NCI-H2196 treated with DMSO at 0.1 percent for 48 hours (cell line): Measurements from ENCODE around the gene SPNS2.

ENCODE experiments used
- DNase-seq: peaks from one replicate; lab custom pipeline; 2025; ENCODE audit not compliant: unreplicated experiment; lab: John Stamatoyannopoulos, UW

The SPNS2 gene

DNA sequence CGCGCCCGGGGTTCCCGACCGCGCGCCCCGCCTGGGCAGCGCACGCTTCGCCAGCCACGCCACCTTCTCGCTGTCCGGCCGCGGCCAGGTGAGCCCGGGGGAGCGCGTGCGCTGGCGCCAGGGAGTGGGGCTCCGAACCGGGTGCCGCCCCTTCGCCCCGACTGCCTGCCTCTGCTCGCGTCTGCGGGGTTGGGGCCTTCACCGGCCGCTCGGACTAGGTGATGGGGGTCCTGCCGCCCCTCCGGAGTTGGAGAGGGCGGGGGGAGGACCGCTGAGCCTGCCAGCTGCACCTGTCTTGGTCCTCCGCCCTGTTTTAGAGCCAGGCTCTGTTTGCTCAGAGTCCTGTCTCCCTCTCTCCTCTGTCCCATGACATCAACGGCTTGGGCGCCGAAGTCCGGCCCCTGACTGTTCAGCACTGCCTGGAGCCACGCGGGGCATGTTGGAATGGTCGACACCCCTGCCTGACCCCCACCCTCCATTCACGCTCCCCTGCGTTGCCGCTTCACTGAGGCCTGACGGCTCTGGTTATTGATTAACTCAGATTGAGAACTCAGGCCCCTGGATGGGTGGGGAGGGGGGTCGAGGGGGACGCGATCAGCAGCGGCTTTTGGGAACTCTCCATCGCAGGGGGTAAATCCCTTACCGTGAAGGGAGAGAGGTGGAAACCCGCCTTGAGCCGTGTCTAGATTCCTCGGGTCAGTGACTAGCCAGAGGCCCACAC lies 86.4 kb downstream of the SPNS2 start:
- no peak for DNase-seq

DNA sequence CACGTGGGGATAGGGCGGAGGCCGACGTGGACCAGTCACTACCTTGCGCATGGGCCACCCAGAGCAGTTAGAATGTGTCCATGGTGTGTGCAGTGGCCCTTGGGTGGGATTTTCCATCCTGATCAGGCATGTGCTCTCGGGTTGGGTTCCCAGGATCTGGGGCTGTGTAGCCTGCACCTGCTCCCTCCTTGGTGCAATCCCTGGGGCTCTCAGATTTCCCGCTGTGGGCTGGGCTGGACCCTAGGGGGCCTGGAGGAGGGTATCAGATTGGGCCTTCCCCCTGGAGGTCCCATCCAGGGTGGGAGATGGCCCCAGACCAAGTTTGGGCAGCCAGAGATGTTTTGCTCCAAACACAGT lies 86.9 kb downstream of the SPNS2 start:
- no peak for DNase-seq

DNA sequence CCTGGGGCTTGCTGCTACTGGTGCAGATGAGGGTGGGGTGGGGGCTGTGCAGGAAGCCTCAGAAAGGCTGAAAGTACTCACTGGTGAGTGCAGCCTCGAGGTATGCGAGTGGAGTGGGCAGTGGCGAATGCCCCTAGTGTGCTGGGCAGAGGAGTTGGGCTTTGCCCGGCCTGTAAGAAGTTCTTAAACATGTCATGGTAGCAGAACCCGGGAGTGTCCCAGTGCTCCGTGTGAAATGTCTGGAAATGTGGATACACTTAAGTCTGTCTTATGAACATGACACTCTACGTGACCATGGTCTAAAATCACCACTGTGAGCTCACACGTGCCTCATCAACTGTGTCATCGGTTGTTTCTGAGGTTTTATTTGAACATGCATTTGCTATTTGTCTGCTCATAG lies 87.4 kb downstream of the SPNS2 start:
- DNase-seq, result no peak

DNA sequence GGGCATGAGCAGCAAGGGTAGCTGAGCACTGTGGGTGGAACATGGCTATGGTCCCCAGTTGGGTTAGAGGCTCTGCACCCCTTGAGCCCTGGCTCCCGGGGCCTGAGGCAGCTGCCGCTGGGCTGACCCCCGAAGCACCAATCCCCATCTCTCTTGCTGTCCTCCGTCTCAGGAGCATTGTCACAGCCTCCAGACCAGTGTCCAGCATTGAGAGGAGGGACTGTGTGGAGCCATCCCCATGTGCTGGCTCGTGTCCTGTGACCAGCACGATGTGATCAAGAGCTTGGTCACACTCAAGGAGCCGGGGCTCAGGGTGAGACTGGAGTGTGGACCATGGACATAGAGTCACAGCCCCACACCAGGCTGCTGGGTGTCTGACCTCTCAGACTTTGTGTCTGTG lies 88.5 kb downstream of the SPNS2 start:
- DNase-seq, result no peak

DNA sequence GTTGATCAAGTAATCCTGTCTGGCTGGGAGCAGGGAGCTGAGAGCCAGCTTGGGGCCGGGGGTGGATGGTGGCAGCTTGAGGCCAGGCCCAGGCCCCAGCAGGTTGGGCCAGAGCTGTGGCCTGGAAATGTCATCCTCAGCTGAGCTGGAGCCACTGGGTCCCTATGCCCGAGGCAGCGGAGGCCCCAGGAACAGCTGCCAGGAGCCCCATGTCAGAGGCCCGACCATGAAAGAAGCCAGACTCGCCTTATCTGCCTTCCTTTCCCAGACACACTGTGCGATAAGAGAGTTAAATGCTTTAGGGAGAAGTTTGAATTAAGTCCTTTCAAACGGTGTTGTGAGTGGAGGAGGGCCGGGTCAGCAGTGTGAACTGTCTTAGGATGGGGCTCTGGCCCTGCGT lies 89.1 kb downstream of the SPNS2 start:
- DNase-seq, result no peak

DNA sequence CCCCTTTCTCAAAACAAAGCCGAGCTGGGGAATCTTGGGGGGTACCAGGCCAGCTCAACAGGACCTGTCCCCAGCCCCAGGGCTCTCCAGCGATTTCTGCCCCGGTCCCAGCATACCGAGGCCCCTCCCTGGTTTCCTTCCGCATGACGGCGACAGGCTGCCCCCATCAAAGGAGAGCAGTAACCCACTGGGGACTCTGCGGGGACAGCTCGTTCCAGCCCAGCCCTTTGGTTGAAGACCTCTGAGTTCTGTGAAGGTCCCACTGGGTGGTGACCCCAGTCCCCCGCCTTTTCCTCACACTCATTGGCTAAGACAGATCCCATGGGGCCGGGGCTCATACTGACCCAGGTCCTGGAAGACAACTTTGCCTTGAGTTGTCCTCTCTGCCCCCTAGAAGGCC lies 89.7 kb downstream of the SPNS2 start:
- no peak for DNase-seq
